Activated CD4-positive, alpha-beta T cell treated with anti-CD3 and anti-CD28 coated beads for 24 hours (primary cell): Measurements from ENCODE around the gene CALHM3.

Experiments used
- DNase-seq, 2 donors: peaks; one replicate each; pipeline ENCODE4 v3.0.0-alpha.2; 2020; ENCODE audit warnings: low read depth in 2 of 2

CALHM3 gene

DNA sequence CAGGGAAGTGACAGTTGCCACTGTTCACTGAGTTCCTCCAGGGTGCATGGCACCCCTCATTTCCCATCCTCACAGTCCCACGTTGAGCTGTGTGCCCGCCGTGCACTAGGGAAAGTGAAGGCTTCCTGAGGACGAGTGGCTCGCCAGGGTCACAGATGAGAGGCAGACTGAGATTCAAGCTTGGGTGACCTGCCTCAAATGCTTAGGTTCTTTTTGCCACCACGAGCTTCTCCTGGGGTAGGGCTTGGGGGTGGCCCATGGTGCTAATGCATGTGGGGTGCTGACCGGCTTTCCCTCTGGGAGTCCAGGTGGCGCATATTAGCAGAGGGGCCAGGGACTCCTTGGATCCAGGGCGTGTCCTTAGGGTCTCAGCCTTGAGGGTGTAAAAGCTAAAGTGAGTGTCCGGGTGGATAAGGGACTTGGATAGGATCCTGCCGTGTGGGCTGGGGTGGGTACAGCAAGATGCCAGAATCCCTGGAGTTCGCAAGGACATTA, 28.8 kb downstream of the CALHM3 start:
- DNase-seq: no peak

DNA sequence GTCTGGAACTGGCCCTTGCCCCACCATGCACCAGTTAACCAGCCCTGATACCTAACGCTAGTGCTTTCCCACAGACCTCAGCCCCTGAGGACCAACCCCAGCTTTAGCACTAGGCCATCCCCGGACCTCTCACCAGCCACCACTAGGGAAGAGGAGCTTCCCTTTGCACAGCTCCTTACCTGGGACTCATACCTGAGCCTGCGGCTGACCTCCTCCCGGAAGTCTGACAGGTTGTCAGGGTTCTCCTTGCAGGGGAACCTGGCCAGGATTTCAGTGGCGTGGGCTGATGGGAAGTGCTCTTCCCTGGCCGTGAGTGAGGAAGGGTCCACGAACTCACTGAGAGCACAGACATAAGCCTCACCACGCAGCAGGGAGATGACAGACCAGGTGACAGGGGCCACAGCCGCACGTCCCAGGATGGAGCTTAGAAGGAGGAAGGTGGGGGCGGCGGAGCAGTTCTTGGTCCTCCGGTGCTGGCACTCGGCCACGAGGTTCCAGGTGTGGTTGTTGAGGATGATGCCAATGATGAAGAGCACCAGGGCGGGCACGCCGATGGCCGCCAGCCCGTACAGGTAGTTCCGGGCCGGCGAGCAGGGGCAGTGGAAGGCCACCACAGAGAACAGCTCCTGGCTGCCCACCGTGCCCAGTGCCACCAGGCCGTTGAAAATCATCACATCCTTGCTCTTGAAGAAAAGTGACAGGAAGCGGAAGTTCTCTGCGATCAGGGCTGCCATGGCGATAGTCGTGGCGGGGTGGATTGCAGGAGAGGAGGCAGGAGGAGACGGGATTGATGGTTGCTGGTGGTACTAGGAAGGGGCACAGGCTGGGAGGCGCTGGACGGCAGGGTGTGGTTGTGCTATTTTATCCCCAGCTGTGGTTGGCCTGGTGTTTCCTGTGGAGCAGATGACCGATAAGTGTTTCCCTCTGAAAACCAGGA, 29.6 kb downstream of the CALHM3 start:
- DNase-seq: no peak

DNA sequence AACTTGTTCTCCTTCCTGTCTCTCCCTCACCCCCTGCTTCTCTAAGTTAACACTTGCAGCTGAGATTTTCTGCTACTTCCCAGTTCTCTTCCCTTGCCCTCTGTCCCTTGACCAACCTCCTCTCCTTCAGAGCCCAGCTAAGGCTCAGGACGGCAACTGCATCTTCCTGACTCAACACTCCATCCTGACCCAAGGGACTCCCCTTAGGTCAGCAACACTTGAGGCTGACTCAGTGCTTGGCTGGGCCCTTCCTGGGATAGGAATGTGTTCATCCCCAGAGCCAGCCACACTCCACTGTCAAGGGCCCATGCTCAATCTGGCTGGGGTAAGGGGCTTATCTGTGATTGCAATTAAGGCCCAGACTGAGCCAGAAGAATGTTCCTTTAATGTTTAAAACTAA, 30.3 kb downstream of the CALHM3 start:
- no peak for DNase-seq

DNA sequence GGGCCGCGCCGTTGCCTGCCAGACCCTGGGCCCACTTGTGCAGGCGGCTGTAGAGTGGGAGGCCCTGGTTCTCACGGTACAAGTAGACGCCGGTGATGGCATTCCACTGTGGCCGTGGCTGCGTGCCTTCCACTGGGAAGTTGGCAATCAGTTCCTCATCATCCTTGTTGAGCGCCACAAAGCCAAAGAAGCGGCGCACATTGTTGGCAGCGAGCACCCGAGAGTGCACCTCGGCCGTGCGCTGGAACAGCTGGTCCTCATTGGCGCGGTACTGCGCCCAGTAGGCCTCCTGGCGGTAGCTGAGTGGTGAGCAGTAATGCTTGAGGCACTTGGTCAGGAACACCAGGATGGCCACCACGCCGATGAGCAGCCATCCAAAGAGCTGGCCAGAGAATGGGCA, 31.9 kb downstream of the CALHM3 start:
- no peak for DNase-seq

DNA sequence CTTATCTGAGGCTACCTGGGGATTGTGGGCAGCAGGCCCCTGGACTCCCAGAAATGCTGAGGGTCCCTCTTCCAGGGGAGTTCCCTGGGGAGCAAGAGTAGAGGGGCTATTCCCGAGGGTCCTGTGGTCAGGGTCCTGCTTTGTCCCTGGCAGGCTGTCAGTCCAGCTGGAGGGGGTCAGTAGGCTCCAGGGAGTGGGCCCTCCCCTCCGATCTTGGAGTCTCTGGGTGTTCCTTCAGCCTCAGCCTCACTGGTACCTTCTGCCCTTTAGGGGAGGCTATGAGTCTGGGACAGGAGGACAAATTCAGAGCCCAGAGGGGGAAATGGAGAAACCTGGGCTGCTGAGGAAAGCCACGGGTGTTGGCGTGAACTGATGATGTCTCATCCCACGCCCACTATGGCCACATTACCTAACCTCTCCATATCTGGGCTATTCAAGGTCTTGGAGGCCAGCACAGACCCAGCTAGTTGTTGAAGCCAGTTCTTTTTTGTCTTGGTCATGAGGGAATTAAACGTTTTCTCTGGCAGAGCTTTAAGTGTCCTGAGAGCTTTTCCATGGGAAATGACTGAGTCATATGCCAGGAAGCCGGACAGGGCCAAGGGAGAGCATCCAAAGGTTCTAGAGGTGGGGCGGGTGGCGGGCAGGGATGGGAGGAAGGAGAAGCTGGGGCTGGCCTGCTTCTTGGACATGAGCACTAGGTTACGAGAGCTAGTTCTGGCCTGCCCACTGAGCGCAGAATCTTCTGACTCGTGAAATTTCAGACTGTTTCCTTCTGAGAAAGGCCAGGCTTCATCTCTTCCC, 33.1 kb downstream of the CALHM3 start:
- DNase-seq: no peak

DNA sequence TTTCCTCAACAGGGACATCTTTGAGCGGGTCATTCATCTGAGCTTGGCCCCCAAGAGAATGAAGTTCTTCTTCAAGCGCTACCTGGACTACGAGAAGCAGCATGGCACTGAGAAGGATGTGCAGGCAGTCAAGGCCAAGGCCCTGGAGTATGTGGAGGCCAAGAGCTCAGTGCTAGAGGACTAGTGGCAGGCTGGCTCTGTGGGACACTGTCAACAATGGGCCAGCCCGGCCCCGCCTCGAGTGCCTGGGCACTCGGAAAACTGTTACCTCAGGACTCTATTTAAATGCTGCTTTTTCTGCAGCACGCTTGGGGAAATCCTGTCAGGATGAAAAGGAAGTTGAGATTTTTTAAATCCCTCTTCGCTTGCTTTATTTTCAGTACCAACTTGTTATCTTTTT, 33.7 kb downstream of the CALHM3 start:
- no peak for DNase-seq

DNA sequence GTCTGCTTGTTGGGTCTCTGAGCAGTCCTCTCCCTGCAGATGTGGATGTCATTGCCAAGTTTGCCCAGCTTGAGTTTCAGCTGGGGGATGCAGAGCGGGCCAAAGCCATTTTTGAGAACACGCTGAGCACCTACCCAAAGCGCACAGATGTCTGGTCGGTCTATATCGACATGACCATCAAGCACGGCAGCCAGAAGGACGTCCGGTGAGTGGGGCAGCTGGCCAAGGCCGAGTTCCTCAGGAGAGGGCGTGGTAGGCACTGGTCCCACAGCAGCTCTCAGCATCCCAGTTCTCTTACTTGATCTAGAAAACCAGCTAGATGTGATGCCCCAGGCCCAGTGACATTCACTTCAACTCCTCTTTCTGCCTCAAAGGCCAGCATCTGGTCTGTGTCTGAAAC, 34.6 kb downstream of the CALHM3 start:
- DNase-seq: no peak

DNA sequence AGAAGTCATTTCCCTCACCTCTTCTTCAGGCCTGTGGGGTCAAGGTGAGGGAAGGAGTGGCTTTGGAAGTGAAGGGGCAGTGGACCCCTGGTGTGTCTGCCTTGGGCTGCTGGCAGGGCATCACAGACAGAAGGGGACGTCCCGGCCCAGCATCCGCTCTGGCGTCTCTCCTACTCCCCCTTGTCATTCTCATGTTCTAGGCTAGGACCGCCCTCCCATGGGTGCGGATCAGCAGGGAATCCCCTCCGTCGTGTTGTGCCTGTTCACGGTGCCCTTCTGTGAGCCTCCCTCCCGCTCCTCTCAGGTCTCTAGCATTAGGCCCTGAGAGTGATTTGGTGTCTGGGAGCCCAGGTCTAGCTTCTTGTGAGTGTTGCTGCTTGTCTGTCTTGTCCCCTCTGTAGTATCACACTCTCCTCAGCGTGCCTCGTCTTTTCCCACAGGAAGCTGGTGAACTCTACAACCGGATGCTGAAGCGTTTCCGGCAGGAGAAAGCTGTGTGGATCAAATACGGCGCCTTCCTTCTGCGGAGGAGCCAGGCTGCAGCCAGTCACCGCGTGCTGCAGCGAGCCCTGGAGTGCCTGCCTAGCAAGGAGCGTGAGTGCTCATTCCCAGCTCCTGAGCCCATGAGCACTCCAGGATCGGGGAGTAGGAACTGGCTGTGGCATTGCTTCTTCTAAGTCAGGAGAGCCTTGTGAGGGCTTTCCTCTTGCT, 35.4 kb downstream of the CALHM3 start:
- DNase-seq: no peak

DNA sequence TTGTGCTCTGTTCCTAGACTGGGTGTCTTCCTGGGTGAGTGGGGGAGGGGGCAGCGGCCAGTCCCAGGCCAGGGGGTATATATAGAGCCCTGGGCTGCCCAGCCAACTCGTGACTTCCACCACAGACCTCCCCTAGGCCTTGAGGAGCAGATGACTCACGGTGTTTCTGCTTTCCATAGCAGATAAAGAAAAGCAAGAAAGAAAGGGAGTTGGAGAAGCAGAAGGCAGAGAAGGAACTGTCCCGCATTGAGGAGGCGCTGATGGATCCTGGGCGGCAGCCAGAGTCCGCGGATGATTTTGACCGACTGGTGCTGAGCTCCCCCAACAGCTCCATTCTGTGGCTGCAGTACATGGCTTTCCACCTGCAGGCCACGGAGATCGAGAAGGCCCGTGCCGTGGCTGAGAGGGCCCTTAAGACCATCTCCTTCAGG, 37.0 kb downstream of the CALHM3 start:
- no peak for DNase-seq

DNA sequence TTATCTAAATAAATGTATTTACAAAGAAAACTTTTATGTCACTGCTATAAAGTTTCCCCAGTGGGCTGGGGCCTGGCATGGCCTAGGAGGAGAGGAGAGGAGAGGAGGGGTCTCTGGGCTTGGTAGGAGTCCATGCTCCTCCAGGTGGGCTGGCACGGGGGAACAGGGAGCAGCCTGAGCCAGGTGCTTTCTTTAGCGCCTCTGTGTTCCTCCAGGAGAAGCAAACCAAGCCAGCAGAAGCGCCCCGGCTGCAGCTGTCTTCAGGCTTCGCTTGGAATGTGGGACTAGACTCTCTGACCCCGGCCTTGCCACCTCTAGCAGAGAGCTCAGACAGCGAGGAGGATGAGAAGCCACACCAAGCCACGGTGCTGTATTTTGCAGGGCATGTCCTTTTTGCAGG, 37.4 kb downstream of the CALHM3 start:
- DNase-seq: no peak

DNA sequence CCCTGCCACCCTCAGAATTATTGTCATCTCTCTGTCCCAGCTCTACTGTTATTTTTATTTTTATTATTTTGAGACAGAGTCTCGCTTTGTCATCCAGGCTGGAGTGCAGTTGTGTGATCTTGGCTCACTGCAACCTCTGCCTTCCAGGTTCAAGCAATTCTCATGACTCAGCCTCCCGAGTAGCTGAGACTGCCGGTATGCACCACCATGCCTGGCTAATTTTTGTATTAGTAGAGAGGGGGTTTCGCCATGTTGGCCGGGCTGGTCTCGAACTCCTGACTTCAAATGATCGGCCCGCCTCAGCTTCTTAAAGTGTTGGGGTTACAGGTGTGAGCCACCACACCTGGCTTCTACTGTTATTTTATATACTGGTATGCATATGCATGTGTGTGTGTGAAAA, 37.8 kb downstream of the CALHM3 start:
- DNase-seq: no peak

DNA sequence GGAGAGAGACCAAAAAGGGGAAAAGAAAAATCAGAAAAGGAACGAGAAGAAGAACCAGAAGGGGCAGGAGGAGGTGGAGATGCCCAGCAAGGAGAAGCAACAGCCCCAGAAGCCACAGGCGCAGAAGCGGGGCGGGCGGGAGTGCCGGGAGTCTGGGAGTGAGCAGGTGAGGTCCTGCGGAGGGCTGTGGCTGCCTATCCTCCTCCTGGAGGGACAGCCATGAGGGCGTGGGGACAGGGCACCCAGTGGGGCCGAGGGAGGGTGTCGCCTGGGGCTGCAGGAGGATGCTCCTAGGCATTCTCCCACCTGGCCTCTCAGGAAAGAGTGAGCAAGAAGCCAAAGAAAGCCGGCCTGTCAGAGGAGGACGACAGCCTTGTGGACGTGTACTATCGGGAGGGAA, 38.6 kb downstream of the CALHM3 start:
- DNase-seq: no peak

DNA sequence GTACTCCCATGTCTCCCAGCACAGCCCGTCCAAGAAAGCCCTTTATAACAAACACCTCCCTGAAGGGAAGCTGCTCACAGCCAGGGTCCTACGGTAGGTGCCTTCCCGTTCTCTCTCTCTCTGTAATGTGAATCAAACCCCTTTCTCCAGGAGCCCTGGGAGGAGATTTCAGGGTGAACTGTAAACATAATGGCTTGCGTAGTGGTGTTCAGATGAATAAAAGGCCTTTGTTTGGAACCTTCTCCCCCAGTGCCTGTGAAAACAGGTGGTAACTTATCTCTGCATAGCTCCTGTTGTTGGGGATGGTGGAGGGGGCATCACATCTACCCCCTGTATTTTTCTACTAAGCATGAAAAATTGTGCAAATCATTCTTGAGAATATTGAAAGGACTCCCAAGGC, 39.3 kb downstream of the CALHM3 start:
- DNase-seq: no peak

DNA sequence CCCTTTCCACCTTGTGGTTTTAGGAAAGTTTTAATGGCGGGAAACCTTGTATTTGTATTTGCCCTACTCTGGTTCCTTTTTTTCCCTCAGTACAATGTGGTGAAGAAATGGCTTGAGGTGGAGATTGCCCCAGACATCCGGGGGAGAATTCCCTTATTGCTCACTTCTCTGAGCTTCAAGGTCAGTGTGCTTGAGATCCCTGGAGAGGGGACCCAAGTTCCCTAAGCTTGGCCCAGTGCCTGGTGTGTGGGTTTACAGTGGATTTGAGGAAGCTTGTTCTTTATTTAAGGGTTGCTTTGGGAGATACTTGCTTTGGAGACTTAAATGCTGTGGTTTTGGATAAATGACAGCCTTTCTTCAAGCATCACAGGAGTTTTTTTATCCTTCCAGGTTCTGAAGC, 45.2 kb downstream of the CALHM3 start:
- DNase-seq: no peak

DNA sequence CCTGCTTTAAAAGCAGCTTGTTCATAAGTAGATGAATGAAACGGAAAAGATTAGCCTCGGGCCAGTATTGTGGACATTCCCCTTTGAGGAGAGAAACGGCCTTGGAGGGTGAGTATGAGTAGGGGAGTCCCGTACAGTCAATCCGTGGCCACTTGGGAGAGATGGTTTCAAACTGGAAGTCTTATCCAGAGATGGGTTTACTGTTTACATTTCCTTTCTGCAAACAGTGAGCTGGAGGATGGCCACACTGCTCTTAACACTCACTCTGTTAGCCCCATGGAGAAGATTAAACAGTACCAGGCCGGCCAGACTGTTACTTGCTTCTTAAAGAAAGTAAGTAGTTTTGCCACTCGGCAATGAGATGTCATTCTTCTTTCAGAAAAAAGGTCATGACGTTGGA, 47.1 kb downstream of the CALHM3 start:
- no peak for DNase-seq

DNA sequence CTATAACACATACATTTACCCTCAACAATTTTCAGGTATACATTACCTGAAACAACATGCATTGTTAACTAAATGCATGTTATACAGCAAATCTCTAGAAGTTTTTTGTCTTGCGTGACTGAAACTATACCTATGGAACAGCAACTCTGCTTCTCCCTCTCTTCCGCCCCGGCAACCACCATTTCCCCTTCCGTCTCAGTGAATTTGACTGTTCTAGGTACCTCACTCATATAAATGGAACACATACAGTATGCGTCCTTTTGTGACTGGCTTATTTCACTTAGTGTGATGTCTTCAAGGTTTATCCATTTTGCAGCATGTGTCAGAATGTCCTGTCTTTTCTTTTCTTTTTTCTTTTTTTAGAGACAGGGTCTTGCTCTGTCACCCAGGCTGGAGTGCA, 49.4 kb downstream of the CALHM3 start:
- DNase-seq: no peak

DNA sequence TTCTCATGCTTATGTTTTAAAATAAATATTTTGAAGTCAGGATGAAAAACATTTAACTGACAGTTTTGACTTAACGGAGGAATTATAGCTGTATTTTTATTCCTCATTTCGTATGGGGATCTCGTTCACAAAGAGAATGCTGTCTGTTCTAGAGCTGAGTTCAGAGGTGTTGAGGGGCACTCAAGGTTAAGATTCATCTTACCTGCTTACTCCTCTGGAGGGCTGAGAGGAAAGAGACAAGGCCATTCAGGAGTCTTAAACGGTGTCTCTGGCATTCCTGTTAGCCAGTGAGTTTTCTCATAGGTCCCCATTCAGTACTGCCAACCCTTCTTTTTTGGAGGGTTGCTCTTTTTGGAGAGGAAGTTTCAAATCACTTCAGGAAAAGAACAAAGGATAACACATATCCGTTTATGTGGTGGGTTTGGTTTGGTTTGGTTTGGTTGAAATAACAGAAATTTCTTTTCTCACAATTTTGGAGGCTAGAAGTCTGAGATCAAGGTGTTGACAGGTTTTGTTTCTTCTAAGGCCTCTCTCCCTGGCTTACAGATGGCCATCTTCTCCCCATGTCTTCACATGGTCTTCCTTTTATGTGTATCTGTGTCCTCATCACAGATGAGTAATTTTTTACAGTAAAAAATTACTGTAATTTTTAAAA, 49.9 kb downstream of the CALHM3 start:
- no peak for DNase-seq

DNA sequence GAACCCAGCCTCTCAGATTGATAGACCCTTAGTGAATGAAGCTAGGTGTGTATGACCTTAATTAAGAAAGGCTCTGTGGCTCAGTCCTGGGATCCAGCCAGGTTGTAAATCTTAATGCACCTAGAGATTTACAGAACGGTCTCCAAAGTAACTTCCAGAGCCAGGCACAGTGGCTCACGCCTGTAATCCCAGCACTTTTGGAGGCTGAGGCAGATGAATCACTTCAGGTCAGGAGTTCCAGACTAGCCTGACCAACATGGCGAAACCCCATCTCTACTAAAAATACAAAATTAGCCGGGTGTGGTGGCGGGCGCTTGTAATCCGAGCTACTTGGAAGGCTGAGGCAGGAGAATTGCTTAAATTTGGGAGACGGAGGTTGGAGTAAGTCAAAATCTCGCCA, 51.2 kb downstream of the CALHM3 start:
- no peak for DNase-seq

DNA sequence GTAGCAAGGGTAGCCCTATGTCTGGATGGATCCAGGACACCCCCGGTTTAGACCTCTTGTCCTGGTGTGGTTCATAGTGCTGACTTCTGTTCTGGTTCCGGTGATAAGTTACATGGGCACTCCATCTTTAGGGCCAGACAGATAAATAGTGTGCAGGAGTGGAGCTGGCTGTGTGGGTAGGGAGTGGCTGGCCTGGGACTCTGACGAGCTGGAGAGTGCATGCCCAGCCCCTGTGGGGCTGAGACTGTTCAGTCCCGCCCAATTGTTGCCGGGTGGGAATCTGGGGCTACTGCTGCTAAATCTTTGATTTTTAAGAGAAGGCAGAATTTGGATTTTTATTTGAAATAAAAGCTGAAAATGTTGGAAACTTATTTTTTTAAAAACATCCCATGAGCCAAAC, 55.3 kb downstream of the CALHM3 start:
- no peak for DNase-seq
